ENCODE data around the gene PALLD. TPM values are rescaled to one million over a fixed set of nuclear protein-coding genes. Genes with fewer than 3 reads are reported as not detected.

Gene PALLD
- total RNA-seq, 2 experiments from 2014 or later, result 0.49 to 0.78 TPM

GRCh38 chr4:168908093-168908492, 411.2 kb downstream of the PALLD start:
- Histone ChIP-seq H3K9me3 (ENCODE audit: control insufficient read depth in 1 of 2, insufficient read depth in 1 of 2, low read length in 2 of 2) (no peaks in the 10 kb centered on the region), H3K27ac (ENCODE audit: low read depth in 1 of 2, low read length in 2 of 2) (no peak overlapping the region), H3K4me1 (ENCODE audit: insufficient read depth, low read length) (no peaks in the 10 kb centered on the region), H3K4me3 (ENCODE audit: low read length) (no peak overlapping the region), H3K27me3 (ENCODE audit: control insufficient read depth in 1 of 2, insufficient read depth in 2 of 2, low read length in 2 of 2) (no peaks in the 10 kb centered on the region), H3K36me3 (ENCODE audit: insufficient read depth, low read length) (no peaks in the 10 kb centered on the region)
- H3K27ac Mint-ChIP-seq, result no peak overlapping the region
- ChIA-PET POLR2A (no interaction called here), CTCF (no interaction called here)
- TF ChIP-seq CTCF (IDR thresholded peaks at IDR 0.05), result no peak
- no peaks in the 10 kb centered on the region for H3K36me3 Mint-ChIP-seq (ENCODE audit: low read depth)
- no peaks in the 10 kb centered on the region for H3K9me3 Mint-ChIP-seq
- intact Hi-C loops (cut with DNase I, micrococcal nuclease), result no loop called here
- no peak for DNase-seq
- H3K4me1 Mint-ChIP-seq (ENCODE audit: low read depth), result no peaks in the 10 kb centered on the region
- H3K4me3 Mint-ChIP-seq, result no peak overlapping the region
- ATAC-seq (ENCODE audit: poor library complexity), result no peak
- H3K27me3 Mint-ChIP-seq, result no peaks in the 10 kb centered on the region

- ChIA-PET POLR2A (no interaction called here), CTCF (no interaction called here)
- Mint-ChIP-seq H3K4me1 (ENCODE audit: low read depth) (no peaks in the 10 kb centered on the region), H3K27ac (no peak overlapping the region), H3K27me3 (no peaks in the 10 kb centered on the region), H3K4me3 (no peak overlapping the region), H3K9me3 (no peaks in the 10 kb centered on the region), H3K36me3 (ENCODE audit: low read depth) (no peaks in the 10 kb centered on the region)
- H3K4me1 ChIP-seq (ENCODE audit: insufficient read depth, low read length), result no peaks in the 10 kb centered on the region
- no peaks in the 10 kb centered on the region for H3K27me3 ChIP-seq (ENCODE audit: control insufficient read depth in 1 of 2, insufficient read depth in 2 of 2, low read length in 2 of 2)
- H3K27ac ChIP-seq (ENCODE audit: low read depth in 1 of 2, low read length in 2 of 2), result no peak overlapping the region
- intact Hi-C loops (cut with DNase I, micrococcal nuclease), result no loop called here
- DNase-seq (no peak), ATAC-seq (ENCODE audit: poor library complexity) (no peak)
- H3K9me3 ChIP-seq (ENCODE audit: control insufficient read depth in 1 of 2, insufficient read depth in 1 of 2, low read length in 2 of 2), result no peaks in the 10 kb centered on the region
- no peaks in the 10 kb centered on the region for H3K36me3 ChIP-seq (ENCODE audit: insufficient read depth, low read length)
- no peak for TF ChIP-seq CTCF (IDR thresholded peaks at IDR 0.05)
- H3K4me3 ChIP-seq (ENCODE audit: low read length), result no peak overlapping the region
These were observed 412.0 kb downstream of the PALLD start for GRCh38 chr4:168908851-168909273.

DNA sequence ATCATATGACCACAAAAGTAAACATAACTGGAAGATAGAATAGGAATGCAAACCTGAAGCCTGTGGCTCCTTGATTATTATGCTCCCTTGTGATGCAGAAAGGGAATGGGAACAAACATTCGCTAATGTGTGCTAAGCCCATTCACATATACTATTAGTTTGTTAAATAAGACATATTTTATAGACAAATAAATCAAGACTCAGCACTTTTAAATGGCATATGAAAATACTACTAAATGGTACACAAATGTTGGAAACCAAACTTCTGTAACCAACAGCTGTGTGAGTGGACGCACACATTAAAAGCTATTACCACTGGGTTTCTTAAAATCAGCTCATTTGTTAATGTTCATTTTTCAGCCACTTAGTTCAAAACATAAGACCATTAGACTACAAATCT, 417.2 kb downstream of the PALLD start:
- Mint-ChIP-seq H3K36me3 (ENCODE audit: low read depth) (no peaks in the 10 kb centered on the region), H3K9me3 (no peaks in the 10 kb centered on the region), H3K27ac (no peak overlapping the region), H3K4me1 (ENCODE audit: low read depth) (no peaks in the 10 kb centered on the region), H3K27me3 (no peaks in the 10 kb centered on the region), H3K4me3 (no peak overlapping the region)
- H3K4me3 ChIP-seq (ENCODE audit: low read length), result no peak overlapping the region
- intact Hi-C loops (cut with DNase I, micrococcal nuclease), result no loop called here
- DNase-seq (no peak), ATAC-seq (ENCODE audit: poor library complexity) (no peak)
- no peaks in the 10 kb centered on the region for H3K36me3 ChIP-seq (ENCODE audit: insufficient read depth, low read length)
- no peaks in the 10 kb centered on the region for H3K9me3 ChIP-seq (ENCODE audit: control insufficient read depth in 1 of 2, insufficient read depth in 1 of 2, low read length in 2 of 2)
- no peak overlapping the region for H3K27ac ChIP-seq (ENCODE audit: low read depth in 1 of 2, low read length in 2 of 2)
- ChIA-PET POLR2A (no interaction called here), CTCF (no interaction called here)
- no peaks in the 10 kb centered on the region for H3K27me3 ChIP-seq (ENCODE audit: control insufficient read depth in 1 of 2, insufficient read depth in 2 of 2, low read length in 2 of 2)
- TF ChIP-seq CTCF (IDR thresholded peaks at IDR 0.05), result no peak
- H3K4me1 ChIP-seq (ENCODE audit: insufficient read depth, low read length), result no peaks in the 10 kb centered on the region
